RWPE2 (cell line): ENCODE measurements around the gene GH1.
A peak's percentile ranks its signal among the peaks of the same experiment; 100 is the strongest.

Source experiments
- ATAC-seq: fragments of 200-7000 bp; cut with Tn5 transposase; 3 replicates; pipeline ENCODE4 v1.9.1; 2021; ENCODE audit warnings: low read depth
- DNase-seq: peaks from one replicate; pipeline ENCODE4 v3.0.0-alpha.2; 2020; ENCODE audit warnings: low spot score
- H3K27ac ChIP-seq: fragments of 450-650 bp; 2 replicates; pipeline ENCODE4 v1.5.1; 2017; ENCODE audit warnings: mild to moderate bottlenecking; ENCODE audit not compliant: poor library complexity, severe bottlenecking
- H3K27me3 ChIP-seq: fragments of 250-450 bp; sonication (Bioruptor Pico); 2 replicates; pipeline ENCODE4 v1.5.1; 2021; ENCODE audit warnings: mild to moderate bottlenecking, moderate library complexity; ENCODE audit not compliant: insufficient read depth, poor library complexity, severe bottlenecking
- H3K36me3 ChIP-seq: fragments of 250-450 bp; sonication (Bioruptor Pico); 2 replicates; pipeline ENCODE4 v1.5.1; 2020; ENCODE audit warnings: low read depth, mild to moderate bottlenecking, moderate library complexity
- H3K4me1 ChIP-seq: fragments of 250-450 bp; sonication (Bioruptor Pico); 2 replicates; pipeline ENCODE4 v1.5.1; 2021; ENCODE audit warnings: mild to moderate bottlenecking, moderate library complexity; ENCODE audit not compliant: insufficient read depth, poor library complexity, severe bottlenecking
- H3K4me3 ChIP-seq: fragments of 250-450 bp; sonication (Bioruptor Pico); 2 replicates; pipeline ENCODE4 v1.5.1; 2021; ENCODE audit warnings: mild to moderate bottlenecking, moderate library complexity; ENCODE audit not compliant: severe bottlenecking
- H3K9me3 ChIP-seq: fragments of 250-450 bp; sonication (Bioruptor Pico); 2 replicates; pipeline ENCODE4 v1.5.1; 2021; ENCODE audit warnings: mild to moderate bottlenecking, moderate library complexity; ENCODE audit not compliant: severe bottlenecking
- TF ChIP-seq, protein P1 (sequence below): fragments of 450-650 bp; IDR thresholded peaks from one replicate; pipeline ENCODE4 v1.5.1; 2017; ENCODE audit warnings: mild to moderate bottlenecking, moderate library complexity; ENCODE audit not compliant: poor library complexity, severe bottlenecking

GH1 gene

GRCh38 chr17:63961355-63962212 lies 42.9 kb upstream of the GH1 start:
- no peak overlapping the region for H3K27ac ChIP-seq

DNA sequence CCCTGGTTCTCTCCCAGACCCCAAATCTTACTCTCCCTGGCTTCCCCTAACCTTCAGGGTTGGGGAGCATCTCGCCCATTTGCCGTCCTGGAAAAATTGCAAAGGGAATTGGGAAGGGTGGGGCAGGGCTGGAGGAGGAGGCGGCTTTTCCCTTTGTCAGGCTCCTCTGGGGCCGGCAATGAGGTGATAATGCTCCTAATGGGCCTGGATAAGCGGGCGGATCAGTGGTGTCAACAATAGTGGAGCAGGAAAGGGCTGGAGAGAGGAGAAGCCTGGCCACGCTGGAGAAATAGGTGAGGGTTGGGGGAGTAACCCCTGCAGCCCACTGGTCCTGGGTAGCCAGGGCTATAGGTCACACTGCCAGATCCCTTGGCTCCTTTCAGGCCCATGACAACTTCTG lies 41.8 kb upstream of the GH1 start:
- no peak for DNase-seq
- no peak for ATAC-seq
- Histone ChIP-seq H3K9me3 (no peaks in the 10 kb centered on the region), H3K27me3 (no peaks in the 10 kb centered on the region), H3K4me3 (no peak overlapping the region), H3K27ac (no peak overlapping the region), H3K4me1 (no peaks in the 10 kb centered on the region), H3K36me3 (no peaks in the 10 kb centered on the region)
- TF ChIP-seq, protein P1, sequence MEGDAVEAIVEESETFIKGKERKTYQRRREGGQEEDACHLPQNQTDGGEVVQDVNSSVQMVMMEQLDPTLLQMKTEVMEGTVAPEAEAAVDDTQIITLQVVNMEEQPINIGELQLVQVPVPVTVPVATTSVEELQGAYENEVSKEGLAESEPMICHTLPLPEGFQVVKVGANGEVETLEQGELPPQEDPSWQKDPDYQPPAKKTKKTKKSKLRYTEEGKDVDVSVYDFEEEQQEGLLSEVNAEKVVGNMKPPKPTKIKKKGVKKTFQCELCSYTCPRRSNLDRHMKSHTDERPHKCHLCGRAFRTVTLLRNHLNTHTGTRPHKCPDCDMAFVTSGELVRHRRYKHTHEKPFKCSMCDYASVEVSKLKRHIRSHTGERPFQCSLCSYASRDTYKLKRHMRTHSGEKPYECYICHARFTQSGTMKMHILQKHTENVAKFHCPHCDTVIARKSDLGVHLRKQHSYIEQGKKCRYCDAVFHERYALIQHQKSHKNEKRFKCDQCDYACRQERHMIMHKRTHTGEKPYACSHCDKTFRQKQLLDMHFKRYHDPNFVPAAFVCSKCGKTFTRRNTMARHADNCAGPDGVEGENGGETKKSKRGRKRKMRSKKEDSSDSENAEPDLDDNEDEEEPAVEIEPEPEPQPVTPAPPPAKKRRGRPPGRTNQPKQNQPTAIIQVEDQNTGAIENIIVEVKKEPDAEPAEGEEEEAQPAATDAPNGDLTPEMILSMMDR = no peak

More at GRCh38 chr17:63961355-63962212, 42.9 kb upstream of the GH1 start:
- Histone ChIP-seq H3K4me3 (no peak overlapping the region), H3K36me3 (no peaks in the 10 kb centered on the region), H3K4me1 (no peaks in the 10 kb centered on the region), H3K27me3 (no peaks in the 10 kb centered on the region), H3K9me3 (no peaks in the 10 kb centered on the region)
- ATAC-seq (peak; percentile 51), DNase-seq (no peak)
- TF ChIP-seq, protein P1 = no peak

GRCh38 chr17:63960006-63960405 lies 41.4 kb upstream of the GH1 start:
- H3K27ac ChIP-seq = no peak overlapping the region
- TF ChIP-seq, protein P1 = no peak
- no peaks in the 10 kb centered on the region for H3K27me3 ChIP-seq
- no peaks in the 10 kb centered on the region for H3K4me1 ChIP-seq
- ATAC-seq (no peak), DNase-seq (no peak)
- H3K36me3 ChIP-seq = no peaks in the 10 kb centered on the region
- H3K9me3 ChIP-seq = no peaks in the 10 kb centered on the region
- H3K4me3 ChIP-seq = no peak overlapping the region

GRCh38 chr17:63956296-63956920 lies 37.8 kb upstream of the GH1 start:
- ATAC-seq = no peak
- Histone ChIP-seq H3K4me1 (no peaks in the 10 kb centered on the region), H3K4me3 (no peak overlapping the region)

More at GRCh38 chr17:63956296-63956920, 37.8 kb upstream of the GH1 start:
- Histone ChIP-seq H3K27ac (no peak overlapping the region), H3K9me3 (no peaks in the 10 kb centered on the region), H3K27me3 (no peaks in the 10 kb centered on the region), H3K36me3 (no peaks in the 10 kb centered on the region)
- TF ChIP-seq, protein P1 = no peak
- no peak for DNase-seq
